Common myeloid progenitor, CD34-positive (primary cell): ENCODE data around the gene ZXDA.

Experiments used
- CTCF ChIA-PET: fragments of 350-600 bp; sonication (Branson Sonifier 250); formaldehyde crosslinking; loops from one replicate; lab custom pipeline; 2021; ENCODE audit warnings: antibody characterized with exemption; lab: Charles Lee
- POLR2A ChIA-PET: fragments of 350-600 bp; sonication (Branson Sonifier 250); formaldehyde crosslinking; loops from one replicate; lab custom pipeline; 2021; ENCODE audit warnings: antibody characterized with exemption; lab: Charles Lee
- DNase-seq, 3 donors: peaks; one replicate each; pipeline versions ENCODE4 v3.0.0 to v3.0.0-alpha.2; 2013
- H3K27ac ChIP-seq, 2 experiments: 1 replicate in 1 of 2; 2 replicates in 1 of 2; pipeline ENCODE4 v1.7.0; 2013; ENCODE audit warnings: inconsistent platforms in 2 of 2, low read length in 2 of 2, mild to moderate bottlenecking in 2 of 2, low read depth in 1 of 2, moderate library complexity in 1 of 2; ENCODE audit not compliant: severe bottlenecking in 2 of 2, insufficient read depth in 1 of 2, poor library complexity in 1 of 2
- H3K27me3 ChIP-seq, 5 experiments: replicated peaks in 2 of 5; 1 replicate in 3 of 5; 2 replicates in 2 of 5; pipeline versions ENCODE4 v1.6.1 to v1.7.0; 2013; ENCODE audit warnings: low read length in 4 of 5, mild to moderate bottlenecking in 2 of 5, moderate library complexity in 2 of 5, inconsistent platforms in 1 of 5; ENCODE audit not compliant: insufficient read depth in 5 of 5, control insufficient read depth in 4 of 5
- H3K36me3 ChIP-seq, 4 experiments: 1 replicate in 2 of 4; 2 replicates in 2 of 4; pipeline versions ENCODE4 v1.6.1 to v1.7.0; 2013; ENCODE audit warnings: low read length in 3 of 4, control low read depth in 1 of 4, mild to moderate bottlenecking in 1 of 4; ENCODE audit not compliant: control insufficient read depth in 4 of 4, insufficient read depth in 4 of 4
- H3K4me1 ChIP-seq, 4 experiments: 1 replicate in 3 of 4; 2 replicates in 1 of 4; pipeline versions ENCODE4 v1.6.1 to v1.7.1; 2013; ENCODE audit warnings: low read length in 3 of 4, mild to moderate bottlenecking in 3 of 4, control low read depth in 1 of 4, inconsistent platforms in 1 of 4, moderate library complexity in 1 of 4; ENCODE audit not compliant: control insufficient read depth in 4 of 4, insufficient read depth in 4 of 4; ENCODE audit errors: control extremely low read depth in 1 of 4
- H3K4me3 ChIP-seq, 7 experiments: 1 replicate in 4 of 7; 2 replicates in 3 of 7; pipeline versions ENCODE4 v1.5.1 to v1.7.0; 2013; ENCODE audit warnings: mild to moderate bottlenecking in 7 of 7, low read length in 6 of 7, moderate library complexity in 6 of 7, inconsistent platforms in 2 of 7, low read depth in 2 of 7, control low read depth in 1 of 7; ENCODE audit not compliant: insufficient read depth in 4 of 7, control insufficient read depth in 1 of 7; ENCODE audit errors: extremely low read depth in 1 of 7
- H3K9me3 ChIP-seq, 5 experiments: 1 replicate in 4 of 5; 2 replicates in 1 of 5; pipeline versions ENCODE4 v1.6.1 to v1.7.1; 2013; ENCODE audit warnings: low read length in 4 of 5, mild to moderate bottlenecking in 2 of 5, inconsistent platforms in 1 of 5, low read depth in 1 of 5, moderate library complexity in 1 of 5; ENCODE audit not compliant: control insufficient read depth in 4 of 5, insufficient read depth in 2 of 5; ENCODE audit errors: control extremely low read depth in 1 of 5
- WGBS: methylation state at CpG from one replicate; pipeline ENCODE4 v1.1.5; 2013; ENCODE audit not compliant: insufficient coverage; 5-methylcytosine and 5-hydroxymethylcytosine counted together

The ZXDA gene

DNA sequence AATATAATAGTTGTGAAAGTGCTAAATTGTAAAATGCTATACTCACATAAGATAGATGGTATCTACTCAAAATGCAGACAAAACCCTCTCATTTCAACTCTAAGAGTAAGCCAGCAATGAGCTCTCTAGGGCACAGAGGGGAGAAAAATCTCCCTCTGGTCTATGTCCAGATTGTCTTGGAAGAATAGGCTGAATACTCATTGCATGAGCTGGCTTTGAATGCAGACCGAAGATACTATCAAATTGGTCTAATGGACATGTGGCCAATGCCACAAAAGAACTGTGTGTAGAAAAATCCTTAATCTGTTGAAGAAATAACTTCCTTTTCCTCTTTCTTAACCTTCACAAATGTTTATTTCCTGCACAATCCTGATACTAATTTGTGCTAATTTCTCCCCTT, 3.5 kb downstream of the ZXDA start:
- Histone ChIP-seq H3K36me3 (peaks cover 0 to 2% (median 0%) of the 10 kb centered on the region in 4 experiments), H3K27me3 (no peaks in the 10 kb centered on the region), H3K9me3 (no peaks in the 10 kb centered on the region), H3K27ac (no peak overlapping the region), H3K4me1 (peaks cover 0 to 11% (median 6%) of the 10 kb centered on the region in 4 experiments), H3K4me3 (no peak overlapping the region)
- ChIA-PET POLR2A (no interaction called here), CTCF (no interaction called here)
- DNase-seq, result peak in 1 of 3 donors; percentile 30
- 56% methylated on average over 1 of the region's 1 CpG for WGBS

DNA sequence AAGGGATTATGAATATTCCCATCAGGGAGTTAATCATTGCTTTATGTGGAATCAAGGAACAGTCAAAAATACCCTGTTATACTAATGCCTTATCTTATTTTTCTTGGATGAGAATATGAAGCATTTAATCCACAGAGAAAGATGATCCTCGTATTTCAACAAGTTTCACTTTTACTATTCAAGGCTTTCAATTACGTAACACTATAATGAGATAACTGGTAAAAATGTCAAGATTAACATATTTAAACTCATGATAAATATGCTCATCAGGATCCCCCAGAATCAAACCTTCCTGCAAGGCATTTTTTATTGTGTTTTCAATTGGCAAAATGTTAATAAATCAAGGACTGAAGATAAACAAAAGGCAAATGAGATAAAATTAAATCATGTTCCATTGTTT, 5.1 kb downstream of the ZXDA start:
- no CpG with 5 or more reads among the region's 2 CpGs for WGBS

DNA sequence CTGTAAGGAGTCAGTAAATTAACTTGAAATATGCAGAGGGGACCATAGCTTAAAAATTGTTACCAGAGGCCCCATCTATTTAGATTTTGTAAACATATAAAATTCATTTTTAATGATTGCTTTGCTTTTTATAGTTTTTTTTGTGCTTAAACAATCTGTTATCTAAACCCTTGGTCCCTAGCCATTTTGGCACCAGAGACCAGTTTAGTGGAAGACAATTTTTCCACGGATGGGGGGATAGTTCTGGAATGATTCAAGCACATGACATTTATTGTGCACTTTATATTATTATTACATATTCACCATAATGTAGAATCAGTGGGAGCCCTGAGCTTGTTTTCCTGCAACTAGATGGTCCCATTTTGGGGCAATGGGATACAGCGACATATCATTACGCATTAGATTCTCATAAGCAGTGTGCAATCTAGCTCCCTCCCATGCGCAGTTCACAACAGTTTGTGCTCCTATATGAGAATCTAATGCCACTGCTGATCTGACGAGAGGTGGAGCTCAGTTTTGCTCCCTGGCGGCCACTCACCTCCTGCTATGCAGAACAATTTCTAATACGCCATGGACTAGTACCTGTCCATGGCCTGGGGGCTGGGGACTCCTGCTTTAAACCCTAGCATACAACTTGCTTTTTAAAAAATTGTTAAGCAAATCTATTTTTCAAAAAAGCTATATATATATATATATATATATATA, 5.9 kb downstream of the ZXDA start:
- no peak for DNase-seq
- 100% methylated on average over 5 of the region's 7 CpGs for WGBS

More for the DNA sequence above, 5.1 kb downstream of the ZXDA start:
- H3K27me3 ChIP-seq, result no peaks in the 10 kb centered on the region
- CTCF ChIA-PET, result interaction anchor here (1.0 kb wide), 1 partner anchor 77 kb away, joined by 3 read pairs; no protein-coding TSS in a partner anchor
- peak in 1 of 3 donors; percentile 20 for DNase-seq
- H3K27ac ChIP-seq, result peak overlapping the region in 1 of 2 experiments; percentile 38
- H3K4me3 ChIP-seq, result peak overlapping the region in 1 of 7 experiments; percentile 7
- peaks cover 0 to 2% (median 0%) of the 10 kb centered on the region in 4 experiments for H3K36me3 ChIP-seq
- no peaks in the 10 kb centered on the region for H3K9me3 ChIP-seq
- H3K4me1 ChIP-seq, result peaks cover 0 to 5% (median under 1%) of the 10 kb centered on the region in 4 experiments
- POLR2A ChIA-PET, result no interaction called here

DNA sequence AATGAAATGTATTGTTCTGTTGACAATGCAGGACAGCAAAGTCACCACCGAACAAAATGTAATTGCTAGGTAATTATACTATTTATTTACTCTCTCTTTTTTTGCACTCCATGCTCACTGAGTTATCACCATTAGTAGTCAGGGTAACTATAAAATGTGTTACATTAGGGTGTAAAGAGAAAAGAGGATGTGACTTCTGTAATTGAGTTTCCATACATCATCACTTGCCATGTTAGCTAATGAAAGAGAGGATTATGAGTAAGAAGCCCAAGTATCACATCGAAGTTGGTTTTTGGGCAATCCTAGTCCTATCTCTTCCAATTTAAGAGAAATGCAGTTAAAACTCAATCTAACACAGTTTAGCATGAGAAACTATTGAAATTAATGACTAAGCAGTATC, 7.6 kb downstream of the ZXDA start:
- no peaks in the 10 kb centered on the region for H3K9me3 ChIP-seq
- POLR2A ChIA-PET, result no interaction called here
- CTCF ChIA-PET, result no interaction called here

More for the DNA sequence above, 5.9 kb downstream of the ZXDA start:
- Histone ChIP-seq H3K27me3 (no peaks in the 10 kb centered on the region), H3K4me1 (peaks cover 0 to 3% (median 0%) of the 10 kb centered on the region in 4 experiments), H3K27ac (no peak overlapping the region), H3K4me3 (no peak overlapping the region), H3K36me3 (peaks cover 0 to 2% (median 0%) of the 10 kb centered on the region in 4 experiments), H3K9me3 (no peaks in the 10 kb centered on the region)
- ChIA-PET POLR2A (no interaction called here), CTCF (no interaction called here)

DNA sequence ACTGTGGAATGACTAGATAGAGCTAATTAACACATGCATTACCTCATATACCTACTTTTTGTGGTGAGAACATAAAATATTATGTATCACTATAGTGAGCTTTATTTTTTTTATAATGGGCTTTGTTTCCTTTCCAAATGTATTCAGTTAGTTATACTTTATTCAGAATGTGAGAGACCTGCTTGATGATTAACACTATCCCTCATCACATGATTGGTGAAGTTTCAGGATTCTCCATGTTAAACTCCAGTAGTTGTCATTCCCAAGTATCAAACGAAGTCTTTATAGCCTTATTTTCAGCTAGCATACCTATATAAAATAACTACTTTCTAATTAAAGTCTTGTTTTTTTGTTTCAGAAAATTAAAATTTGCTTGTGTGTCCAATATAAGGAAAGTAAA, 8.8 kb downstream of the ZXDA start:
- CTCF ChIA-PET, result interaction anchor here (0.8 to 1.5 kb wide), 3 partner anchors 12 to 30 kb away, joined by 3 read pairs; no protein-coding TSS in a partner anchor
- no peak overlapping the region for H3K4me3 ChIP-seq
- POLR2A ChIA-PET, result interaction anchor here (0.7 kb wide), 1 partner anchor 53 kb away, joined by 3 read pairs; no protein-coding TSS in a partner anchor
- H3K36me3 ChIP-seq, result no peaks in the 10 kb centered on the region
- no peaks in the 10 kb centered on the region for H3K4me1 ChIP-seq
- no peak overlapping the region for H3K27ac ChIP-seq
- WGBS, result no CpG with 5 or more reads among the region's 1 CpG
- no peaks in the 10 kb centered on the region for H3K9me3 ChIP-seq
- no peak for DNase-seq
- H3K27me3 ChIP-seq, result no peaks in the 10 kb centered on the region

More for the DNA sequence above, 7.6 kb downstream of the ZXDA start:
- Histone ChIP-seq H3K27me3 (no peaks in the 10 kb centered on the region), H3K36me3 (no peaks in the 10 kb centered on the region), H3K27ac (no peak overlapping the region), H3K4me3 (no peak overlapping the region), H3K4me1 (no peaks in the 10 kb centered on the region)
- no CpG with 5 or more reads among the region's 2 CpGs for WGBS
- peak in 1 of 3 donors; percentile 19 for DNase-seq

DNA sequence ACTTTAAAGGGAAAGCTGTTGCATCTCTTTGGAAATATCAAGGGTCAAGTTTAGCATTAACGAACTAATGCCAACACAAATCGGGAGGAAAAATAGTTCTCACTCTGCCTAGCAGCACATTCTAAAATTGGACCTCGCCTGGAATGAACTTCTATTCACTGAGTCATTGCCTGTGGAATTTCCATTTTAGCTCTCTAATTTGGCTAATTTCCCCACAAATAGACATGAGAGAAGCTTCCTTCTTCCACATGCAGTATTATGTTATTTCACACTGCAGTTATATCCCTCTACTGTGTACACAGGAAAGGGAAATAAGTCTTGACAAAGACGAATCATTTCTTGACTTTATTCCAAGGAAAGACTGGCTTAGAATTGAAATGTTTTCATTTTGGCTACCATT, 9.3 kb downstream of the ZXDA start:
- no peaks in the 10 kb centered on the region for H3K4me1 ChIP-seq
- no peak for DNase-seq
- WGBS, result 66% methylated on average over 3 of the region's 4 CpGs
- ChIA-PET POLR2A (no interaction called here), CTCF (interaction anchor here (1.2 to 1.5 kb wide), 2 partner anchors 29 kb away, joined by 3 read pairs; no protein-coding TSS in a partner anchor)
- H3K36me3 ChIP-seq, result no peaks in the 10 kb centered on the region
- no peak overlapping the region for H3K4me3 ChIP-seq
- H3K9me3 ChIP-seq, result no peaks in the 10 kb centered on the region
- no peak overlapping the region for H3K27ac ChIP-seq
- no peaks in the 10 kb centered on the region for H3K27me3 ChIP-seq

DNA sequence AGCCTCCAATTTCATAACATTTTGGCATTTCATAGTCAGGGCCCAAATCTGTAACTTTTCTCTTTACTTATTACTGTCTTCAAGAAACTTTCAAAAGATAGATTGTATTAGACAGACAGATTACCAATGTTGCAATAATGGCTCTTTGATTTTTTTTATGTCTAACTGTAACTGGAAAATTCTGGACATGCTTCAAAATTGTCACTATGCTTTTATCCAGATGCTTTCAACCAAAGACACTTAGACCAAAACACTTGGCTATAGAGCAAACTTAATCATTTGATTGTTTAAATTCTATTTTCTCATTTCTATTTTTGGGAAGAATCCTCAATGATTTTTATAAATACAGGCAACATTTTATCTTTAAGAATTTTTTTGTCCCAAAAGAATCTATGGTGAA, 10.4 kb downstream of the ZXDA start:
- ChIA-PET CTCF (no interaction called here), POLR2A (no interaction called here)
- H3K36me3 ChIP-seq, result no peaks in the 10 kb centered on the region
- no peak overlapping the region for H3K4me3 ChIP-seq
- H3K9me3 ChIP-seq, result no peaks in the 10 kb centered on the region
- no peak overlapping the region for H3K27ac ChIP-seq
- no peaks in the 10 kb centered on the region for H3K4me1 ChIP-seq
- no peak for DNase-seq
- H3K27me3 ChIP-seq, result no peaks in the 10 kb centered on the region
